K562 (cell line): ENCODE results near the gene MARCHF3. TPM values are rescaled to one million over a fixed set of nuclear protein-coding genes. Genes with fewer than 3 reads are reported as not detected.

Experiments
- ASH1L ChIP-seq: fragments of 450-650 bp; IDR thresholded peaks from 2 replicates; pipeline ENCODE4 v1.6.1; 2018; ENCODE audit warnings: borderline replicate concordance, mild to moderate bottlenecking, low read depth; ENCODE audit not compliant: partially characterized antibody
- FOXA3 ChIP-seq, 2 experiments: fragments of 450-650 bp in 1 of 2; sonication (generic) in 1 of 2; formaldehyde crosslinking; IDR thresholded peaks in 1 of 2; conservative IDR thresholded peaks in 1 of 2; 2 replicates each; pipeline versions ENCODE4 v1.4.0 to v1.8.0; 2020 to 2022; ENCODE audit warnings: mild to moderate bottlenecking in 2 of 2, missing genetic modification reagents in 1 of 2
- polyA plus RNA-seq, 8 experiments: library from polyadenylated mRNA; depleted of rRNA in 4 of 8; stranded (reverse) in 5 of 8; unstranded in 3 of 8; fragments of >200 nt; fragmentation: Nextera tagmentation in 2 of 8; fragmentation: Illumina TruSeq in 1 of 8; extraction: Ambion mirVana in 2 of 8; extraction: Trizol in 1 of 8; gene quantifications; 2 replicates each; pipeline versions ENCODE4 v1.2.1 to v1.2.3, GENCODE V29; 2011 to 2014; ENCODE audit warnings: inconsistent platforms in 1 of 8, missing spikeins in 1 of 8
- total RNA-seq, 7 experiments: library from RNA; depleted of rRNA in 6 of 7; stranded (reverse); fragments of >200 nt in 6 of 7; fragmentation: Illumina TruSeq in 2 of 7; extraction: Trizol in 2 of 7; gene quantifications; 2 replicates each; pipeline versions ENCODE4 v1.2.1 to v1.2.3, GENCODE V29; 2011 to 2021; ENCODE audit warnings: low replicate concordance in 1 of 7
- TF ChIP-seq, protein P1 (sequence below): fragments of 450-650 bp; IDR thresholded peaks from 2 replicates; pipeline ENCODE4 v1.6.1; 2016; ENCODE audit warnings: mild to moderate bottlenecking, moderate library complexity
- TF ChIP-seq, protein P2 (sequence below): fragments of 250-450 bp; sonication (Bioruptor Pico); IDR thresholded peaks from 2 replicates; pipeline ENCODE4 v1.4.0; 2020; ENCODE audit warnings: mild to moderate bottlenecking
- TF ChIP-seq, protein P3 (sequence below): fragments of 250-450 bp; sonication (Bioruptor Pico); IDR thresholded peaks from 2 replicates; pipeline ENCODE4 v1.4.0; 2020

The MARCHF3 gene
- total and polyA plus RNA-seq, 9 of the 15 experiments (the other 6 are each of a cell fraction or from before 2014, with no cell fraction given) = 5.6 to 37.4 (median 16.5) TPM

DNA sequence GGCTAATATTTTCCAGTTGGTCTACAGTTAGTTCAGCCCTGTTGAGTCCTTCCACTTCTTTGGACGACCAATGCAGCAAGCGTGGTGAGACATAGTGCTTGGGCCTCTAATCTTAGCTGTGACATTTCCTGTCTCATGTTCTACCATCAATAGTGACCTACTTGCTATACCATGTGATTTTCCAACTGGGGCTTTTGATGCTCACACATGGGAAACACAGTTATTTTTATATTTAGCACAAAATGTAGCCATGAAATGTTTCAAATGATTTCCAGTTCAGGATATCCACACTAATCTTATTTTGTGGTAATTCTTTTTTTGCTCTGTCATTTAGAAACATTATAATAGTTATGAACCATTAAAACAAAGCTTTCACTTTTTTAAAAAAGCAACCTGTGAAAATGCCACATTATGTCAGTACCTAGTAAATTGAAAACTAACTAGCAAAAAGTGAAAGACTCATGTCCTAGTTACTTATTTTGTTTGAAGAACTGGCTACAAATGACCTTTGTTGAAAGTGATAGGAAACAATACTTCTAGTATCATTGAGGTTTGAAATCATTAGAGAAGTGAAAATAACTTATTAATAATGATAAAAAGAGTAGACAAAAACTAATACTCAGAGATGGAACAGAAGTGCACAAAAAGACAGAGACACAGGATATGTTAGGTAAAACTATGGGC lies 18.3 kb downstream of the MARCHF3 start (continued):
- TF ChIP-seq, protein P1, sequence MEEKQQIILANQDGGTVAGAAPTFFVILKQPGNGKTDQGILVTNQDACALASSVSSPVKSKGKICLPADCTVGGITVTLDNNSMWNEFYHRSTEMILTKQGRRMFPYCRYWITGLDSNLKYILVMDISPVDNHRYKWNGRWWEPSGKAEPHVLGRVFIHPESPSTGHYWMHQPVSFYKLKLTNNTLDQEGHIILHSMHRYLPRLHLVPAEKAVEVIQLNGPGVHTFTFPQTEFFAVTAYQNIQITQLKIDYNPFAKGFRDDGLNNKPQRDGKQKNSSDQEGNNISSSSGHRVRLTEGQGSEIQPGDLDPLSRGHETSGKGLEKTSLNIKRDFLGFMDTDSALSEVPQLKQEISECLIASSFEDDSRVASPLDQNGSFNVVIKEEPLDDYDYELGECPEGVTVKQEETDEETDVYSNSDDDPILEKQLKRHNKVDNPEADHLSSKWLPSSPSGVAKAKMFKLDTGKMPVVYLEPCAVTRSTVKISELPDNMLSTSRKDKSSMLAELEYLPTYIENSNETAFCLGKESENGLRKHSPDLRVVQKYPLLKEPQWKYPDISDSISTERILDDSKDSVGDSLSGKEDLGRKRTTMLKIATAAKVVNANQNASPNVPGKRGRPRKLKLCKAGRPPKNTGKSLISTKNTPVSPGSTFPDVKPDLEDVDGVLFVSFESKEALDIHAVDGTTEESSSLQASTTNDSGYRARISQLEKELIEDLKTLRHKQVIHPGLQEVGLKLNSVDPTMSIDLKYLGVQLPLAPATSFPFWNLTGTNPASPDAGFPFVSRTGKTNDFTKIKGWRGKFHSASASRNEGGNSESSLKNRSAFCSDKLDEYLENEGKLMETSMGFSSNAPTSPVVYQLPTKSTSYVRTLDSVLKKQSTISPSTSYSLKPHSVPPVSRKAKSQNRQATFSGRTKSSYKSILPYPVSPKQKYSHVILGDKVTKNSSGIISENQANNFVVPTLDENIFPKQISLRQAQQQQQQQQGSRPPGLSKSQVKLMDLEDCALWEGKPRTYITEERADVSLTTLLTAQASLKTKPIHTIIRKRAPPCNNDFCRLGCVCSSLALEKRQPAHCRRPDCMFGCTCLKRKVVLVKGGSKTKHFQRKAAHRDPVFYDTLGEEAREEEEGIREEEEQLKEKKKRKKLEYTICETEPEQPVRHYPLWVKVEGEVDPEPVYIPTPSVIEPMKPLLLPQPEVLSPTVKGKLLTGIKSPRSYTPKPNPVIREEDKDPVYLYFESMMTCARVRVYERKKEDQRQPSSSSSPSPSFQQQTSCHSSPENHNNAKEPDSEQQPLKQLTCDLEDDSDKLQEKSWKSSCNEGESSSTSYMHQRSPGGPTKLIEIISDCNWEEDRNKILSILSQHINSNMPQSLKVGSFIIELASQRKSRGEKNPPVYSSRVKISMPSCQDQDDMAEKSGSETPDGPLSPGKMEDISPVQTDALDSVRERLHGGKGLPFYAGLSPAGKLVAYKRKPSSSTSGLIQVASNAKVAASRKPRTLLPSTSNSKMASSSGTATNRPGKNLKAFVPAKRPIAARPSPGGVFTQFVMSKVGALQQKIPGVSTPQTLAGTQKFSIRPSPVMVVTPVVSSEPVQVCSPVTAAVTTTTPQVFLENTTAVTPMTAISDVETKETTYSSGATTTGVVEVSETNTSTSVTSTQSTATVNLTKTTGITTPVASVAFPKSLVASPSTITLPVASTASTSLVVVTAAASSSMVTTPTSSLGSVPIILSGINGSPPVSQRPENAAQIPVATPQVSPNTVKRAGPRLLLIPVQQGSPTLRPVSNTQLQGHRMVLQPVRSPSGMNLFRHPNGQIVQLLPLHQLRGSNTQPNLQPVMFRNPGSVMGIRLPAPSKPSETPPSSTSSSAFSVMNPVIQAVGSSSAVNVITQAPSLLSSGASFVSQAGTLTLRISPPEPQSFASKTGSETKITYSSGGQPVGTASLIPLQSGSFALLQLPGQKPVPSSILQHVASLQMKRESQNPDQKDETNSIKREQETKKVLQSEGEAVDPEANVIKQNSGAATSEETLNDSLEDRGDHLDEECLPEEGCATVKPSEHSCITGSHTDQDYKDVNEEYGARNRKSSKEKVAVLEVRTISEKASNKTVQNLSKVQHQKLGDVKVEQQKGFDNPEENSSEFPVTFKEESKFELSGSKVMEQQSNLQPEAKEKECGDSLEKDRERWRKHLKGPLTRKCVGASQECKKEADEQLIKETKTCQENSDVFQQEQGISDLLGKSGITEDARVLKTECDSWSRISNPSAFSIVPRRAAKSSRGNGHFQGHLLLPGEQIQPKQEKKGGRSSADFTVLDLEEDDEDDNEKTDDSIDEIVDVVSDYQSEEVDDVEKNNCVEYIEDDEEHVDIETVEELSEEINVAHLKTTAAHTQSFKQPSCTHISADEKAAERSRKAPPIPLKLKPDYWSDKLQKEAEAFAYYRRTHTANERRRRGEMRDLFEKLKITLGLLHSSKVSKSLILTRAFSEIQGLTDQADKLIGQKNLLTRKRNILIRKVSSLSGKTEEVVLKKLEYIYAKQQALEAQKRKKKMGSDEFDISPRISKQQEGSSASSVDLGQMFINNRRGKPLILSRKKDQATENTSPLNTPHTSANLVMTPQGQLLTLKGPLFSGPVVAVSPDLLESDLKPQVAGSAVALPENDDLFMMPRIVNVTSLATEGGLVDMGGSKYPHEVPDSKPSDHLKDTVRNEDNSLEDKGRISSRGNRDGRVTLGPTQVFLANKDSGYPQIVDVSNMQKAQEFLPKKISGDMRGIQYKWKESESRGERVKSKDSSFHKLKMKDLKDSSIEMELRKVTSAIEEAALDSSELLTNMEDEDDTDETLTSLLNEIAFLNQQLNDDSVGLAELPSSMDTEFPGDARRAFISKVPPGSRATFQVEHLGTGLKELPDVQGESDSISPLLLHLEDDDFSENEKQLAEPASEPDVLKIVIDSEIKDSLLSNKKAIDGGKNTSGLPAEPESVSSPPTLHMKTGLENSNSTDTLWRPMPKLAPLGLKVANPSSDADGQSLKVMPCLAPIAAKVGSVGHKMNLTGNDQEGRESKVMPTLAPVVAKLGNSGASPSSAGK = peak; percentile 44; the same call in 1 of the 2 replicates
- TF ChIP-seq FOXA3 (CRISPR knock-in tag; conservative IDR thresholded peaks at IDR 0.05 in 1 of 2, IDR thresholded peaks at IDR 0.05 in 1 of 2) = no peak
- TF ChIP-seq, protein P2, sequence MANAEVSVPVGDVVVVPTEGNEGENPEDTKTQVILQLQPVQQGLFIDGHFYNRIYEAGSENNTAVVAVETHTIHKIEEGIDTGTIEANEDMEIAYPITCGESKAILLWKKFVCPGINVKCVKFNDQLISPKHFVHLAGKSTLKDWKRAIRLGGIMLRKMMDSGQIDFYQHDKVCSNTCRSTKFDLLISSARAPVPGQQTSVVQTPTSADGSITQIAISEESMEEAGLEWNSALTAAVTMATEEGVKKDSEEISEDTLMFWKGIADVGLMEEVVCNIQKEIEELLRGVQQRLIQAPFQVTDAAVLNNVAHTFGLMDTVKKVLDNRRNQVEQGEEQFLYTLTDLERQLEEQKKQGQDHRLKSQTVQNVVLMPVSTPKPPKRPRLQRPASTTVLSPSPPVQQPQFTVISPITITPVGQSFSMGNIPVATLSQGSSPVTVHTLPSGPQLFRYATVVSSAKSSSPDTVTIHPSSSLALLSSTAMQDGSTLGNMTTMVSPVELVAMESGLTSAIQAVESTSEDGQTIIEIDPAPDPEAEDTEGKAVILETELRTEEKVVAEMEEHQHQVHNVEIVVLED = no peak
- TF ChIP-seq, protein P3, sequence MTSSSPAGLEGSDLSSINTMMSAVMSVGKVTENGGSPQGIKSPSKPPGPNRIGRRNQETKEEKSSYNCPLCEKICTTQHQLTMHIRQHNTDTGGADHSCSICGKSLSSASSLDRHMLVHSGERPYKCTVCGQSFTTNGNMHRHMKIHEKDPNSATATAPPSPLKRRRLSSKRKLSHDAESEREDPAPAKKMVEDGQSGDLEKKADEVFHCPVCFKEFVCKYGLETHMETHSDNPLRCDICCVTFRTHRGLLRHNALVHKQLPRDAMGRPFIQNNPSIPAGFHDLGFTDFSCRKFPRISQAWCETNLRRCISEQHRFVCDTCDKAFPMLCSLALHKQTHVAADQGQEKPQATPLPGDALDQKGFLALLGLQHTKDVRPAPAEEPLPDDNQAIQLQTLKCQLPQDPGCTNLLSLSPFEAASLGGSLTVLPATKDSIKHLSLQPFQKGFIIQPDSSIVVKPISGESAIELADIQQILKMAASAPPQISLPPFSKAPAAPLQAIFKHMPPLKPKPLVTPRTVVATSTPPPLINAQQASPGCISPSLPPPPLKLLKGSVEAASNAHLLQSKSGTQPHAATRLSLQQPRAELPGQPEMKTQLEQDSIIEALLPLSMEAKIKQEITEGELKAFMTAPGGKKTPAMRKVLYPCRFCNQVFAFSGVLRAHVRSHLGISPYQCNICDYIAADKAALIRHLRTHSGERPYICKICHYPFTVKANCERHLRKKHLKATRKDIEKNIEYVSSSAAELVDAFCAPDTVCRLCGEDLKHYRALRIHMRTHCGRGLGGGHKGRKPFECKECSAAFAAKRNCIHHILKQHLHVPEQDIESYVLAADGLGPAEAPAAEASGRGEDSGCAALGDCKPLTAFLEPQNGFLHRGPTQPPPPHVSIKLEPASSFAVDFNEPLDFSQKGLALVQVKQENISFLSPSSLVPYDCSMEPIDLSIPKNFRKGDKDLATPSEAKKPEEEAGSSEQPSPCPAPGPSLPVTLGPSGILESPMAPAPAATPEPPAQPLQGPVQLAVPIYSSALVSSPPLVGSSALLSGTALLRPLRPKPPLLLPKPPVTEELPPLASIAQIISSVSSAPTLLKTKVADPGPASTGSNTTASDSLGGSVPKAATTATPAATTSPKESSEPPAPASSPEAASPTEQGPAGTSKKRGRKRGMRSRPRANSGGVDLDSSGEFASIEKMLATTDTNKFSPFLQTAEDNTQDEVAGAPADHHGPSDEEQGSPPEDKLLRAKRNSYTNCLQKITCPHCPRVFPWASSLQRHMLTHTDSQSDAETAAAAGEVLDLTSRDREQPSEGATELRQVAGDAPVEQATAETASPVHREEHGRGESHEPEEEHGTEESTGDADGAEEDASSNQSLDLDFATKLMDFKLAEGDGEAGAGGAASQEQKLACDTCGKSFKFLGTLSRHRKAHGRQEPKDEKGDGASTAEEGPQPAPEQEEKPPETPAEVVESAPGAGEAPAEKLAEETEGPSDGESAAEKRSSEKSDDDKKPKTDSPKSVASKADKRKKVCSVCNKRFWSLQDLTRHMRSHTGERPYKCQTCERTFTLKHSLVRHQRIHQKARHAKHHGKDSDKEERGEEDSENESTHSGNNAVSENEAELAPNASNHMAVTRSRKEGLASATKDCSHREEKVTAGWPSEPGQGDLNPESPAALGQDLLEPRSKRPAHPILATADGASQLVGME (CRISPR knock-in tag) = no peak
- no peak for TF ChIP-seq ASH1L
